ENCODE measurements around the gene TMPRSS11D.

The TMPRSS11D gene

DNA sequence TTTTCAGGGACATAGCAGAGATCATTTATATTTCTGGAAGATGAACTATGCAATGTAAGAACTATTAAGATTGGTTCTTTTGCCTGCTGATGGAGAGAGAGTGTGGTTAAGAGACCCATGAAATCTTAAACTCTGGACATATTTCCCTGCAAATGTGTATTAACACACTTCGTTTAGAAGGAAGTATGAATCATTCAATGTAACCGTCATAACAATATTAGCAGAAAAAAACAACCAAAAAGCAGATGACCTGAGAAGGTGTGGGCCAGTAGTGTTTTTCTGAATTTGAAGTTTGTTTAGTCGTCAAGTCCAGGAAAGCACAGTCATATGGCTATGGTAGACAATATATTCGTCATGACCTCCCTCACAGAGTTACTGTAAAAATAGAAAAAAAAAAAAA, 2.5 kb upstream of the TMPRSS11D start:
- no peak for DNase-seq (ENCODE audit: low read depth, low spot score)

GRCh38 chr4:67885762-67886161, 2.0 kb upstream of the TMPRSS11D start:
- DNase-seq (ENCODE audit: low read depth, low spot score): no peak

DNA sequence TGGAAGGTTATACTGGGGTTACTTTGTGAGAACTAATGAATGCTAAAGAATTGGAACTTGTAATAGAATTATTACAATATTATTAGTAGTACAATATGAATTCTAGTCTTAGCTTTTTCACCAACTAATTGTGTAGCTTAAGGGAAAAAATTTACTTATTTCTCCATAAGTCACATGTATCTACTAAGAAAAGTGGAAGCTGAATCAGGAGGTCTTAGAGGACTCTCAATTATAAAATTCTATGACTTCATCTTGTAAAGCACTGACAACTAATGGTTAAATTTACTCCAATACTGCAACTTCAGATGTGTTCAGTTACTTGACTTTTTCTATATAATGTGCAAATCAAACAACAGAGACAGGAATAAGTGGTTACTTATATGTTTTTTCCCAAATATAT, 899 bp upstream of the TMPRSS11D start:
- DNase-seq (ENCODE audit: low read depth, low spot score): no peak

GRCh38 chr4:67883458-67883857, 344 bp downstream of the TMPRSS11D start:
- no peak for DNase-seq (ENCODE audit: low read depth, low spot score)

DNA sequence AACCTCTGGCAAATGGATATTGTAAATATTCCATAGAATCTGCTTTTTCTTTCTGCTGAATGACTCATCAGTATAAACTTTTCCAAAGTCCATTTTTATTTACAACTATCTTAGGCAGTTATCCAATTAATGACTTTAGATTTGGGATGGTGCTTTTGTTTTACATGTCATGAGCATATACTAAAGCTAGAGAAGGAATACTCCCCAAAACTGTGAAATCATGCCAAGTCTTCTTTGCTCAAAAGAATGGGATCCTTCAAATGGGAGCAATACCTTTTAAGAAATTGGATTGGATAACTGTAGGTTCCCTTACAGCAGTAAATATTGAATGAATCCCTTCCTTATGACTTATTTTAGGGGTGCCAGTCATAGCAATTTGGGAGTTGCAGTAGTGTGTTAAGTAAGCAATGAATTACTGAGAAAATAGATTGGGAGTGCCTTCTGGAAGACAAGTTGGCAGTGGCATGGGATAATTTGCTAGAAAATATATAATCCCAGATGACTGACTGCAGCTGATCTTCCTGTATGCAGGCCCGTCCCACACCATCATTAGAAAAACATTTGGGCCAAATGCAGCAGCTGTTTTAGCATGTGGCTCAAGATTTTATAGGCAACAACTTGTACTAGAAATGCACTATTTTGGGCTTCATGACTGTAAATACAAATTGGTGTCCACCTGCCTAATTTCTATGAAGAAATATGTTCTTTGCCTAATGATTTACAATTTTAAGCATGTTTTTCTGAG, 2.8 kb downstream of the TMPRSS11D start:
- DNase-seq (ENCODE audit: low read depth, low spot score): no peak

- DNase-seq (ENCODE audit: low read depth, low spot score): no peak
Observed at GRCh38 chr4:67879486-67879885, 4.3 kb downstream of the TMPRSS11D start.

- no peak for DNase-seq (ENCODE audit: low read depth, low spot score)
Observed at GRCh38 chr4:67877086-67877485, 6.7 kb downstream of the TMPRSS11D start.

DNA sequence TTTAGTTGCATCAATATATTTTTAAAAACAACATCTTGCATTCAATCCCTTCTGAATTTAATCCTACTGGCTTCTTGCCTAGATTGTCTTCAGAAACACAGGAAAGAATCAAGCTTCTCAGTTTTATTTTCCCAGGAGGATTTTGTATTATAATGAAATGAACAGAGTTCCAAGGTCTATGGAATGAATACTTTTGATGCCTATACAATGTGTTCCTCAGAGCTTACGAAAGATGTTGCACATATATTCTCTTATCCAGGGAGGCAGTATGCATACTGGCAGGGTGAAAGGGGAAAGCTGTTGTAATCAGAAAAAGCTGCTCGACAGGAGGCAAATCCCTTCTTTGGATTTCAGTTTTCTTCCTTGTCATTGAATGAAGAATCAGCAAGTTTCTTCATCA, 8.8 kb downstream of the TMPRSS11D start:
- DNase-seq (ENCODE audit: low read depth, low spot score): no peak

GRCh38 chr4:67873116-67873515, 10.7 kb downstream of the TMPRSS11D start:
- no peak for DNase-seq (ENCODE audit: low read depth, low spot score)

GRCh38 chr4:67871867-67872266, 11.9 kb downstream of the TMPRSS11D start:
- DNase-seq (ENCODE audit: low read depth, low spot score): no peak

- no peak for DNase-seq (ENCODE audit: low read depth, low spot score)
Observed at GRCh38 chr4:67869580-67870190, 14.1 kb downstream of the TMPRSS11D start.

- DNase-seq (ENCODE audit: low read depth, low spot score): no peak
Observed at GRCh38 chr4:67861513-67861912, 22.3 kb downstream of the TMPRSS11D start.

DNA sequence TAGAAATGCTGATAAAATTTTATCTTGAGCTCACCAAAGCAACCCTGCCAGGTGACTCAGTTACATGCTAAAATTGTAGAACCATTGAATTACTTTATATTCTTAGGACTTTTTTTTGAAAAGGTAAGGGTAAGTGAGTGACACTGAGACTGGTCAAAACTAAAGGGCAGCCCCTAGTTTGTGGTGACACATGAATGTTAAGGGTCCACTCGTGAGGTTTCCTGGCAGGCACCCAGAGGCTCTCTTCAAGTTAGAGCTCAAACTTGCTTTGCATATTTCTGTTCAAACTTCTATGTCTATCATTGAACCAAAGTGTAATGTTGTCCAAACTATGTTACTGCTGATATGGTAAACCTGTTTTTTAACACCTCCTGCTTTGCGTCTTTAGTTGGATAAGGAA, 30.5 kb downstream of the TMPRSS11D start:
- DNase-seq (ENCODE audit: low read depth, low spot score): no peak

- no peak for DNase-seq (ENCODE audit: low read depth, low spot score)
Observed at GRCh38 chr4:67820903-67821302, 62.9 kb downstream of the TMPRSS11D start.

DNA sequence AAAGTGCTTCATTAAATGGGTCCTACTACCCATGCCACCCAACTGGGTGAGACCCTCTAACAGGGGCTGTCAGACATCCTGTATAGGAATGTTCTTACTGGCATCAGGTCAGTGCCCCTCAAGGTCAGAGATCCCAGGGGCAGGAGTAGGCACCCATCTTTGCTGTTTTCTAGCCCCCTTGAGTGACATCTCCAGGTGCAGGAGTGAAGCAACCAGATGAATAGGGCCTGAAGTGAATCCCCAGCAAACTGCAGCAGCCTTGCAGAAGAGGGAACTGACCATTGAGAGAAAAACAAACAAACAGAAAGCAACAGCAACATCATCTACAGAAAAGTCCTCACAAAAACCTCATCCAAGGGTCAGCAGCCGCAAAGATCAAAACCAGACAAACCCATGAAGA, 73.8 kb downstream of the TMPRSS11D start:
- DNase-seq (ENCODE audit: low read depth, low spot score): no peak

DNA sequence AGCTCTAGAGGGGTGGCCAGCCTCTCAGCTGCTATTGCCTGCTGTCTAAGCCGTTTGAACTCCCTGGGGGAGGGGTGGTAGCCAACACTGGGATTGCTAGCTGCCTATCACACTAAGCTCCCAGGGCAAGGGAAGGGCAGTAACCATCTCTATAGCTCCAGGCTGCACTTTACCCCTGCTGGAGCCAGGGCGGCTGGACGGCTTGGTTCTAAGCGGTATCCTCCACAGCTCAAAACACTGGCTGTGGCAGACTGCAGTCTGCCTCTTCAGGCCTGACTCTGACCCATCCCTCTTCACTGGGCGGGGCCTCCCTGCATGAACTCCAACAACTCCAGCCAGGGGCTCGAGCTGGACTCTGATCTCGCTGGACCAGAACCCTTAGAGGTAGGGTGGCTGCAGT, 74.3 kb downstream of the TMPRSS11D start:
- DNase-seq (ENCODE audit: low read depth, low spot score): no peak

DNA sequence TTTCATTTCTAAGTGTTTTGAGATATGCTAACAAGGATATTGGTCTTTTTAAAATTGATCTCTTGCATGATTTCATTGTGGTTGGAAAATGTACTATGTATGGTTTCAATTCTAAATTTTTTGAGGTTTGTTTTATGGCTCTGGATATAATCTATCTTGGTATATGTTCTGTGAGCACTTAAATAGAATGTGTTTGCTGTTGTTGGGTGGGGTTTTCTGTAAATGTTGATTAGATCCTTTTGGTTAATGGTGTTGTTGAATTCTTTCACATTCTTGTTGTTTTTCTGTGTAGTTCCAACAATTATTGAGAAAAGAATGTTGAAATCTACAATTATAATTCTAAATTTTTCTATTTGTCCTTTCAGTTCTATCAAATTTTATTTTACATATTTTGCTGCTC, 87.0 kb downstream of the TMPRSS11D start:
- no peak for DNase-seq (ENCODE audit: low read depth, low spot score)

DNA sequence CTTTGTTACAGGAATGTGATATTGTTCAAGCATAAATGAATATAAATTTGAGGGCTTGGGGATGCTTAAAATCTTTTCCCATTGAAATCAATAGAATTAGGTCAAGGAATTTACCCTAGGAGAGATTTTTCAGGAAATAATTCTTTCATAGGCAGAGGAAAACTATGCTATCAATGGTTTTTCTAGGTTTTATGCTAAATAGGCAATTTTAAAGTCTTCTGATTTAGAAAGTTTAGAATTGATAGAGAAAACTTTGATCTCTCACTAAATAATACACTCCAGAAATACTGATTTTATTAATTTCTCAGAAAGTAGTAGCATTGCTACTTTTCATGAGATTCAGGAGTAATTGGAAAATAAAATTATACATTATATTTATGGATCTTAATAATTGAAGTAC, 93.1 kb downstream of the TMPRSS11D start:
- DNase-seq (ENCODE audit: low read depth, low spot score): no peak

GRCh38 chr4:67787311-67787710, 96.5 kb downstream of the TMPRSS11D start:
- DNase-seq (ENCODE audit: low read depth, low spot score): no peak

DNA sequence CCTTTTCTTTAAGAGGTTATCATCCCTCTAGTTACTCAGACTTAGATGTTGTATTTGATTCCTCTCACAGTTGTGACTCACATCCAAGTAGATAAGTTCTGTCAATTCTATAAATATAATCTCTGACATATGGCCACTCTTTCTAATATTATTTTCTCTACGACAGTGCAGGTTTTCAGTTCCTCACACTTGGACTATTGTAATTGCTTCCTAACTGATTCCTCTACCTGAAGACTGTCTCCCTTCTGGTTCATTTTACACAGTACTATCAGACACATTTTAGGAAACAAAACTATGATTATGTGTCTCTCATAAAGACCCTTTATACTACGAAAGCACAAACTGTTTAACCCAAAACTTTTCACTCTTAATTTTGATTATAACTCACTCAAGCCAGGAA, 98.3 kb downstream of the TMPRSS11D start:
- DNase-seq (ENCODE audit: low read depth, low spot score): no peak

DNA sequence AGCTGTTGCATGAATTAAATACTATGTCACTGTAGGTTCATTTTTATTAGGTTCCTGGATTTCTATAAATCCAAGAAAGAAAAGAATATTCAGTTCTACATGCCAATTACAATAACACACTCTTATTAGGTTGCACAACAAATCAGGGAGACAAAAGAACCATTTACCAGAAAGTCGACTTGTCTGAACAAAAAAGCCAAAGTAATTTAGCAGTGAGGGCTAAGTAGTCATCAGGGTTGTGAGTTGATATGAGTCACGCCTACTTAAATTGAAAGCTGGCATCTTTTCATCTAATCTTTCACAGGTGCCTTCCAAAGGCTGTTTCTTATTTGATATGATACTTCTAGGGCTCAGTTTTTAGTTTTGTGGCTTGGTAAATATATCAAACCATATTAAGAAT, 104.2 kb downstream of the TMPRSS11D start:
- DNase-seq (ENCODE audit: low read depth, low spot score): no peak

- no peak for DNase-seq (ENCODE audit: low read depth, low spot score)
Observed at GRCh38 chr4:67776746-67777145, 107.1 kb downstream of the TMPRSS11D start.
